HG03108 (cell line): Measurements from ENCODE around the gene EXOSC7.
A peak's percentile ranks its signal among the peaks of the same experiment; 100 is the strongest.

Experiments
- ATAC-seq: cut with Tn5 transposase; IDR thresholded peaks from one replicate; pipeline ENCODE4 v1.9.1; 2021; ENCODE audit warnings: moderate library complexity; ENCODE audit not compliant: unreplicated experiment

Gene EXOSC7

DNA sequence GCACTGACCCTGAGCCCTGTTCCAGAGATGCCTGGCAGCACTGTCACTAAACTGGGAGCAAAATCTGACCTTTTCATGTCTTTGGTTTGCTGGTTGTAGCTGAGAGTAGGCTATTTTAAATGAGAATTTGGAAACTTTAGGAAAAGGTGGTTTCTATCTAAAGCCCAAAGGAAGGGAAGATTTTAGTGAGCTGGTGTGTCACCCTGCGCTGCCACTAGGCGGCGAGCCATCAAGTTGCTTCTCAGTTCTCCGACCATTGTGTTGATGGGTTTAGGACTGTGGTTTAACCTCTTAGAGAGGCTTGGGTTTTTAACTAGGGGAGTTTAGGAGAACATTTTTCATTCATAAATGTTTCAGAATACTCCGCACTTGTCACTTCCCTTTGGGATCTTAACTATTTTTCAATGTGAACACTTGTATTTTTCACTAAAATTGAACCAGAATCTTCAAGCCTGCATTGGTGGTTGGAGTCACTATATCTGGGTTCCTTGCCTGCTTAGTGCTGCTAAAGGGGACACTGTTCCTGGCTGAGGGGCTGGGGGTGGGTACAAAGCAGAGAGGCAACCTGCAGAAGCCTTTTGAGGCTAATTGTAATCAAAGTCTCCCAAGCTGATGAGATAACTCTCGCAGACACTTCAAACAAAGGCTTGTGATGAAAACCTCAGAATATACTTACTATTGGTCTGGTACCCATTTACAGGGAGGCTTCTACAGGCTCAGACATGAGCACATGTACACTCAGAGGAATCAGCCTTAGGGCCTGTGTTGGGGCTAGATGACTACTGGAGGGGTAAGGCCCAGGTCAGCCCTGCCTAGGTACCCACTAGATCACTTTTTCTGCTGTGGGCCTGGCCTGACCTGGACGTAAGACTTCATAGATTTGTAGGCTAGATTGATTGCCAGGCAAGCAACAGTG is 16.8 kb downstream of the EXOSC7 start:
- no peak for ATAC-seq

DNA sequence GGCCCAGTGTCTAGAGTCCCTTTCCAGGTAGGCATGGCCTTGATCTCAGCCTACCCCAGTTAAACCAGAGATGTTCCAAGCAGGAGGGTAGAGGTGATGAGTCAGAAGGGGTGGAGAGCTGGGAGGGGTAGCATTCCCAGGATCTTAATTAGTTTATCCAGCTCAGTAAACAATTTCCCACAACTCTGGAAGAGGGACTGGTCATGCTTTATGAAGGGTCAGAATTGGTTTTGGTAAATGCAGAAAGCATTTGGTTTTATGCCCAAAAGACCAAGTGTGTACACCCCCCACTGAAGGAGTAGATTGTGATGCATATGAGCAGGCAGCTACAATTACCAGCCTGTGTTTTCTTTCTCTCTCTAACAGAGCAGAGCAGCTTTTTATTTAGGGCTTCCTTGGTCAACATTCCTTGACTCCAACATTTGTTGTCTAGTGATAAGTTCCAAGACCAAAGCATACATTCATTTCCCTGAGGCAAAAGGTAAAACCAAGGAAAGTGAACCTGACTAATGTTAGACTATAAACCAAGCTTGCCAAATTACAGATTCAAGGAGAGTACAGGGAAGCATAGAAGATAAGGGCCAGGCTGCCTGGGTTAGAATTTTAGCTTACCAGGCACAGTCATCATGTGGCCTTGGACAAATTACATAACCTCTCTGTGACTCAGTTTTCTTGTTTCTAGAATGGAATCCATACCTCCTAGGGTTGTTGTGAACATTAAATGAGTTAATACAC is 17.6 kb downstream of the EXOSC7 start:
- ATAC-seq, result no peak

DNA sequence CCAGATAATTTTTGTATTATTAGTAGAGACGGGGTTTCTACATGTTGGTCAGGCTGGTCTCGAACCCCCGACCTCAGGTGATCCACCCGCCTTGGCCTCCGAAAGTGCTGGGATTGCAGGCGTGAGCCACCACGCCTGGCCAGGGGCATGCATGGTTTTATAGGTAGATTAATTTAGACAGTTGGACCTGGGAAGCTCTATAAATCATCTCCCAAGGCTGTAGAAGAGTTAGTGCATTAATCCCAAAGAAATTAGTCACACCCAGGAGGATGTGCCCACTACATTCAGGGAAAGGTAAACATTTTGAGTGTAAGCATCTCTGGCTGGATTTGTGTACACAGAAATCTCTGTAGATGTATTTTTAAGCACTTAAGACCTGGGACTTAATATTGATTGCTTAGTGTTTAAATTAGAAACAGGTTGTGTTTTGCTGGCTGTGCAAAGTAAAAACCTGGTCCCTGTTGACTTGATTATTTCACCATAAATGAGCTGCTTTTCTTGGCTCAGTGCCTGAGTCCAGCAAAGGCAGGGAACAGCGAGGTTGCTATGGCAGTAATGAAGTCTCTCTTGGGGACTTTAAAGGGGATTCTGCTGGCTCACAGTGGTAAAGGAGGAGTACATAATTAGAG is 19.2 kb downstream of the EXOSC7 start:
- no peak for ATAC-seq

DNA sequence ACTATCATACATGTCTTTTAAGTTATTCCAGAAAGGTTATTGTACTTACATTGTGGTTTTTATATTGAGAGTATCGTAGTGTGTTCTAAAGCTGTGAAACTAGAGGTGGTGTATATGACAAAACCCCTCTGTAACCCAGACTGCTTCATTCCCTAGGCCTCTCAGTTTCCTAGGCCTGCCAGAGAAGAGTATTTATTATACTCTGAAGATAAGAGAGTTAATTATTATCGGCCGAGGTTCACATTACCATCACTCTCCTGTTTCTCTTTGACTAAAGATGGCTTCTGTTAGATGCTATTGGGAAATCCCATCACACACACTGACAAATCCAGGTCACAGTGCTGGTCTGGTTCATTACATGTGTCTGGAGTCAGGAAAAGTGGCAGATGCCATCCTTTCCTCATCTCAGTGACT is 20.5 kb downstream of the EXOSC7 start:
- ATAC-seq, result peak; percentile 50

DNA sequence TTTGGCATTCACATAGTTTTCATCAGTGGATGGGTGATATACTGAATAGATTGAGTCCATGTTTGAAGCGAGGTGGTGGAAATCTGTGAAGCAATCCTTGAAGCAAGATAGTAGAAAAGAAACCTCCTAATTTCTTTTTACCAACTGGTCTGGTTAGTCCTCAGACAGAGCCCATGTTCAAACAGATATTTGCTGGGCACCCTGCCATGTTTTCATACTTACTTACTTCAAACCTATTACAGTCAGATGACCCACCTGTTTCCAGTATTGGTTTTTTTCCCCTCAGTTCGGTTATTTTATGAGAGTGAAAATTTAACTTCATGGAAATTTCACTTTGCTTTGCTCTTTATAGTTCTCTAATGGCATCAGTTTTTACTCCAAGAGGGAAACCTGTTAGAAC is 23.7 kb downstream of the EXOSC7 start:
- no peak for ATAC-seq

DNA sequence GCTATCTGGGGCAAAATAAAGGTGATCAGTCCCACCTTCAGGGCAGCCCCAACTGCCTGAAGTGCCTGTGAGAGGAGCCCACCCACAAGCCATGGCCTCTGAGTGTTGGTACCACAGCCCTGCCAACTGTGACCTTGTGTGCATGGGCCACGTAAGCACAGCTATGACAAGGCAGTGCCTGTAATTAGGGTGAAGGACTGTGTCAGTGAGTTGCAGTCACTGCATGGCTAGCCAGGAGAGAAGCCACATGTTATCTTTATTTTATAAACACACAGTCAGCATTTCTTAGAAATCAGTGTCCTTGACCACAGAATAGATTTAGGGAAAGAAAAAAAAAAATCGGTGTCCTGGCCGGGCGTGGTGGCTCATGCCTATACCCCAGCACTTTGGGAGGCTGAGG is 24.8 kb downstream of the EXOSC7 start:
- no peak for ATAC-seq

DNA sequence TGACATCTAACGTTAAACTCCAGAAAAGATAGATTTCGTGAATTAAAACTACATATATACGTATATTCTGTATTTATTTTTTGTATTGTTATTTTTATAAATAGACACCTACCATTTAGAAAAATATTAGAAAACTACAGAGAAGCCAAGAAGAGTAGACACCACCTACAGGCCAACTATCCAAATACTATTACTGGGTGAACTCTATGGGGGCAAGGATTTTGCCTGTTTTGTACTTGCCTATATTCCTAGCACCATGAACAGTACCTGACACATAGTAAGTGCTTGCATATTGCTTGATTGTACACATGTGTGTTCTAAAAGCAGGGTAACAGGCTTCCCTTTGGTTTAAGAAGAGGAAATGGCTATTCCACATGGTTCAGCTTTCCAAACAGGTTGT is 25.7 kb downstream of the EXOSC7 start:
- no peak for ATAC-seq

DNA sequence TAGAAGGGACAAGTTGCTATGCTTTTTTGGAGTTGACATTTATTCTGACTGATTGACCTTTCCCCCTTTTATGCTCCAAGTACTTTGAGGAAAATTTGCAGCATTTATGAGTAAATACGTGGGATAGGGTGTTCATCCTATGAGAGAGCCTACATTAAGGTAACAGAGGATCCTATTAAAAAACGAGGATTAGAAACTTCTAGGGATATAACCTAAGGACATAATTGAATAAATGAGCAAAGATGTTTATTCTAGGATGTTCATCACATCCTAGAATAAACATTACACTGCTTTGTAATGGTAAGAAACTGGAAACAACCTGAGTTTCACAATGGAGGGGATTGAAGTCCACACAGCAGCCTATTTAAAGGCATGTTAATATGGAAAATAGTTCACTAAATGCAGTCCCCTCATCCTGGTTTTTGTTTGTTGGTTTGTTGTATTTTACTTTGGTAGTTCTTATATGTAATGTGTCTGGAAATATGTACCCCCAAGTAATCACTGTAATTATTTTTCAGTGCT is 26.2 kb downstream of the EXOSC7 start:
- no peak for ATAC-seq

DNA sequence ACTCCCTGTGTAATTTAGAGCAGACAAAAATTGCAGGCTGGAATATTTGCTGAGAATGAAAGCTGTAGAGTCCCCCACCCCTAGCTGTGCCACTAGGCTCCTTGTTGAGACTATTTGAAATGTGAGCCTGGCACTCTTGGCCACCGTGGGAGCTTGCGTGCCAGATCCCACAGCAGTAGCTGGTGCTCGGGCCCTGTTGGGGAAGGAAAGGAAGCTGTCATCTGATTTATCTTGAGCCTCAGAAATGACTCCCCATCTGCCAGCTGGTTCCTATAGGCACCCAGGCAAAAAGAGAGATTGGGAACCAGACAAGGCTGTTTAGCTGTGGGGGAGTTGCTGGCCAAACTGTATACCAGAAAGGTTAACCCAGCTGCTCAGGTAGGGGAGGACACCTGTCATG is 26.7 kb downstream of the EXOSC7 start:
- ATAC-seq, result no peak

DNA sequence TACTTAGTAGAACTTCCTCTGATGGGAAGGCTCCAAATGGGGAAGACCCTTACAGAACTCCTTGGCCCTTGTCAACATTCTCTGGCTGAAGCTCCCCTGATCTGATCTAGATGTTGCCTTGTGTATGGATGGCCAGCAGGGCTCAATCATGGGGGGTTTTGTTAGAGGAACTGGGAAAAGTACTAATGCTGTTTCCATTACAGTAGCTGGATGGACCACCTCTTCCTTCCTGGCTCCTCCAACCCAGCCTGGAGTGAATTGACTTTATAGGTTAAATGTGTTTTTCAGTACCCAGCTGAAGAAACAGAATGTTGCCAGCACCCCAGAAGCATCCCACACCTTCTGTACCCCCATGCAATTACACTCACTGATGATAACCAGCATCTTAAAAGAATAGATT is 27.4 kb downstream of the EXOSC7 start:
- no peak for ATAC-seq

DNA sequence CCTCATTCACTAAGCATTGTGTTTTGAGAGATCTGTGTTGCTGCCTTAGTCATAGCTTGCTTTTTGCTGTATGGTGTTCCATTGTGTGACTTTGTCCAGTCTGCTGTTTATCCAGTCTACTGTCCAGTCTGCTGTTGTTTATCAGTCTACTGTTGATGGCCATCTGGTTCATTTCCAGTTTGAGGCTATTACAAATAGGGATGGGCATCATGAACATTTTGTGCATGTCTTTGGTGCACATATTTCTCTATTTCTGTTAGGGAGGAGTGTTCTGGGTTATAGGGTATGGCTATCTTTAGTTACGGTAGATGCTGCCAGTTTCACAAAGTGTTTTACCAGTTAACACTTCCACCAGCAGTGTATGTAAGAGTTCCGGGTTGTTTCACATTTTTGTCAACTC is 27.8 kb downstream of the EXOSC7 start:
- ATAC-seq, result no peak

DNA sequence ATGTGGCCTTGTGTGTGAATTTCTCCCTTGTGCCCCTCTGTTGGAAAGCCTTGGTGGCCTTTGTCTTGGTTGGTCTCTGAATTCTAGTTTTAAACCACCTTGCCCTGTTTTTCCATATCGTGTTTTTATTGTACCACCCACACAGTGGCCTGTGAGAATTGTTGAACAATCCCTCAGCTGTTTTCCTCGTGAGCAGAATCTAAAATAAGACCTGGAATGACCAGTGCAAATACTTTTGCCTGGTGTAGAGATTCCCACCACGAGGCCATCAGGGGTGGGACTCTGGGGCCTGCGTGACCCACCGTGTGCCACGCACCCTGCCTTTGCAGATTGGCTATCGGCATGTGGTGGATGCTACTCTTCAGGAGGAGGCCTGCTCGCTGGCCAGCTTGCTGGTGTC is 31.0 kb downstream of the EXOSC7 start:
- no peak for ATAC-seq

DNA sequence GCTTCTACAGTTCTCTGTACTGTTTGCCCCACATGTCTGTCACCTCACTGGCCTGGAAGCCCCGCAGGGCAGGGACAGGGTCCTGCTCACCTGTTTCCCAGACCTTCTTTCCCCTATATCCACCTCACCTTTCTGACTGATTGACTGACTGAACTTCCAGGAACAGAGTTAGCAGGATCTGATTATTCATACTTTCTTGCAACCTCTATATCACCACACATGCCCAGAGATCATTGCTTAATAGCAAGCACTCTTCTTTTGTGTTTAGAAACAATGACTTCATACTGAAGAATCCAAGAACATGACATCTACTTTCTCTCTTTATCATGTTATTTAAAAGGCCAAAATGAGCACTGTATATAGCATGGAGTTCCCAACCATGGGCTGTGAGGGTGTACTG is 32.1 kb downstream of the EXOSC7 start:
- no peak for ATAC-seq

DNA sequence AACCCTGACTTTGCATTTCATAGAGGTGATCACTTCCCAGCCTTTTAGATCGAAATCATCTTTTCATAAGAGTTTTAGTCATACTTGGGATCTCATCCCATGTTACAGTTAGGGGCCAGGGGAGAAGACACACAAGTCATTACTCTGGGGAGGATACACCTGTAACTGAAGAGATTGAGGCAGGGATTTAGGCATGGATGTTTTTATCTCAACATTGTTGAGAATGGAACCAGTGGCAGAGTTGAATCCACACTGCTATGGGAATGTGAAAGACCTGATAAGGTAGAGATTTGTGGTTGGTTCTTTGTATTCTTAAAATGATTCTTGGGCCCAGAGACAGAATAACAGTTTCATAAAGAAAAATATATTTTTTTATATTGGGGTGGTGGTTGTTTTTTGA is 33.8 kb downstream of the EXOSC7 start:
- ATAC-seq, result no peak

DNA sequence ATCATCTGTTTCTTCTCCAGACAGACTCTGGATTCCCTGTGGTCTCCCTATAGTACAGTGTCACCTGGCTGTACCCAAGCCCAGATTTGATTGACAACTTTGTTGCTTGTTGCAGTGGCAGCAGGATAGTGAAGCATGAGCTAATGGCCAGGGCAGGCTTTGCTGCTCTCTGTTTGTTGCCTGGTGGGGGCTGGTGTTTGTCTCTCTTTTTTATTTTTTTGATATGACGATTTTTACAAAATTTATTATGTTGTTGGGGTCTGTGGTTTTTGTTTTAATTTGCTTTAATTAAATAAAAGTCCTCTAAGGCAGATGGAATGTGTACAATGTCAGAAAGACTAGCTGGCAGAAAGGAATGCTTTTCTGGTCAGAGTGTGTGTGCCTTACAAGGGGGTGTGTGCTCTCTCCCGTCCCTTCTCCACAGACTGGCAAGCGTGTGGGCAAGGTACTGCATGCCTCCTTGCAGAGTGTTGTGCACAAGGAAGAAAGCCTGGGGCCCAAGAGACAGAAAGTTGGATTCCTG is 34.8 kb downstream of the EXOSC7 start:
- no peak for ATAC-seq

DNA sequence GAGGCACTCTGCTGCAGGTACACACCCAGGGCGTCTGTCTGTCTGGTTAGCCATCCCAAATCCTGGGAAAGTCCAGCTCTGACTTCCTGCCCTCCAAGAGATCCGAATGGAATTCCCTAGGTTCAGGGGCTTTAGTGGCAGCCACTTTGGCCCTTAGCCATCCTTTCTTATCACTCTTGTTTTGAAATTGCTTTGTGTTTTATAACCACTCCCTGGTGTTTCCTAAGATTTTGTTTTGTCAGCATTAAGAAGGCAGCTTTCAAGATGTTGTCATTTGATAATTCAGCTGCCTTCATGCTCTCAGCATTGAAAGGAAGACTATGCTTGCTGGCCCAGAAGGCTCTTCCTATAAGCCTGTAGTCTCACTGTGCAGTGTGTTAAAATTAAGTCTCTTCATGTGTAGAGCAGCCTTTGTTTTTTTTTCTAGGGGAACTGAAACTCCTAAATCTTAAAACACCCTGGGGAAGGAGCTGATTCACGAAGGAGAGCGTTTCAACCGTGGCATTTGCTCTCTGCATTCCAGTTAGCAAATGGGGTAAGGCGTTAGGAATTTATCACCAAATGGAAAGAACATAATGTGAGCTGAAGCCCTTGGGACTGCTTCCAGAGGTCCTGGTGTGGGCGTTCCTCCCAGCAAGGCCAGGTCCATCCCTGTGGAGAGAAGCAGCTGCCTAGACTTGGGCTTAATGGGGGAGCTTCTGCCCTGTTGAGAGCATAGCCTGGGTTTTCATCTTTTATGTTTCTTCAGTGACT is 35.9 kb downstream of the EXOSC7 start:
- ATAC-seq, result peak; percentile 52

DNA sequence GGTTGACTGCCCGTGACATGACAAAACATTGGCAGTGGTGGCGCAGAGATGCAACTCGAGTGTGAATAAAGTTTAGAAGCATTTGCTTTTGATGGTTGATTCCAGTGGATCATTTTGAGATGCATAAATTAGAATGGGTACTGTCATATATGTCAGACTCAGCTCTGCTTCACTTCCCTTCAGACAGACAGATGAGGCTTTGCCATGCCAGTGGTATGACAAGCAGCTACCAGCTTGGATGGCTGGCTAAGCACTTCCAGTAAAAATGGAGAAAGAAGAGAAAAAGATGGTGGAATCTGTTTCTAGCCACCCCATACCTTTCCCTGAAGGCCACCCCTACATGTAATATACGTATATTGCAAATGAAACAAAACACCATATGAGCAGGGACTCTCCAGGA is 36.5 kb downstream of the EXOSC7 start:
- no peak for ATAC-seq

DNA sequence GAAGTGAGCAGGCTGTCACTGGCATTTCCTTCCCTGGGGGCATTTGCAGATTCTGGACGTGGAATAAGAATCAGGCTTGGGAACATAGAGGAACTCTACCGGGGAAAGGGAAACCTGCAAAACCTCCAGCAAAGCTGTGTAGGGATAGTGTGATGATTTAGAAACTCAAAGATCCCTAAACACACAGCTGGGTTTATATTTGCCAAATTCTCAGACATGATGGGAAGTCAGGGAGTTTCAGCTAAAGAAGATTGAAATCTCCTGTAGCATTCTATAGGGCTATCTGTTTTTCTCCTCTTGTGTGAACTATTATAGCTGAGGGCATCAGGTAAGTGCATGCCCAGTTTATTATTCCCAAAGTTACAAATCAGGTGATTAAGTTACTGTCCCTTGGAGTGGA is 40.9 kb downstream of the EXOSC7 start:
- ATAC-seq, result no peak

DNA sequence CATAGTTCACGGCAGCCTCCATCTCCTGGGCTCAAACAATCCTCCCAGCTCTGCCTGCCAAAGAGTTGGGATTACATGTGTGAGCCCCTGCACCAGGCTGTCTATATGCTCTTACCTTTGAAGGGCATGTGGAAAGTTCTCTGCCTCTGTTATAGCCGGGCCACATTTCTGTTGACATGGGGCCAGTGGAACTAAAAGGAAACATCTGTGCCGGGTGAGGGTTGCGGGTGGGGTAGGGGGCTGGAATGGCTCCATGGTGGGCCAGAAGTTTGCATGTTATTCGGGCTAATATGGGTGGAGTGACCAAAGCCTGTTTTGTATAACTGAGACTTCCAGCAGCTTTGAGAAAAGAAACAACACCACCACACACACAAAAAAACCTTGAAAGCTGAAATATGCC is 41.8 kb downstream of the EXOSC7 start:
- no peak for ATAC-seq

DNA sequence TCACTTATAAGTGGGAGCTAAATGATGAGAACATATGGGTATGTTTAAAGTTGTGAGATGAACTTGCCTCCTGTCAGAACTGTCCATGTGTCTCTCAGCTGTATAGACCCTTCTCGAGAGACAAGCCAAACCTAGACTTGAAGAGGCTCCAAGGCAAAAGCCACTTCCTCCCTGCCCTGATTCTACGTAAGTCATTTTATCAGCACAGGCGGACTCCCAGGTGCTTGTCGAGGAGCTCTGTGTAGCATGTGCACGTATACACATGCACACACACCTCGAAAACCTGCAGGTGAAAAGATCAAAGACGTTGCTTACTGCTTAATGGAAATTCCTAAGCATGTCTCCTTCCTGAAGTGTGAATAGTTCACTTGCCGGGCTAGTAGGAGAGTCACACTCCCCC is 44.5 kb downstream of the EXOSC7 start:
- ATAC-seq, result no peak
